LNCaP clone FGC (cell line): ENCODE data around the gene ZNF862.
"Not testable (repeated sequence)": the region's sequence is repeated elsewhere in the genome, so short reads cannot be mapped to it uniquely, and the experiment has no call there.

Experiments
- DNase-seq: peaks from one replicate; pipeline ENCODE4 v3.0.0-alpha.2; 2011; ENCODE audit warnings: low read depth
- H3K4me3 ChIP-seq: 2 replicates; pipeline ENCODE4 v1.5.1; 2011; ENCODE audit warnings: mild to moderate bottlenecking, low read depth, low read length, control low read depth
- CTCF ChIP-seq: IDR thresholded peaks from 2 replicates; pipeline ENCODE4 v1.5.1; 2012; ENCODE audit warnings: mild to moderate bottlenecking; ENCODE audit not compliant: control insufficient read depth, insufficient read depth; ENCODE audit errors: extremely low read depth

ZNF862 gene

GRCh38 chr7:149827089-149827981, 10.8 kb upstream of the ZNF862 start:
- DNase-seq, result no peak
- TF ChIP-seq CTCF, result no peak
- no peak overlapping the region for H3K4me3 ChIP-seq

- DNase-seq, result no peak
- no peak for TF ChIP-seq CTCF
- no peak overlapping the region for H3K4me3 ChIP-seq
Observed at GRCh38 chr7:149828357-149829309, 9.5 kb upstream of the ZNF862 start.

GRCh38 chr7:149830527-149830926, 7.6 kb upstream of the ZNF862 start:
- not testable (repeated sequence) for DNase-seq, H3K4me3 ChIP-seq

- no peak overlapping the region for H3K4me3 ChIP-seq
- DNase-seq, result no peak
- no peak for TF ChIP-seq CTCF
Observed at GRCh38 chr7:149830997-149831740, 7.0 kb upstream of the ZNF862 start.

- no peak for DNase-seq
- H3K4me3 ChIP-seq, result no peak overlapping the region
- TF ChIP-seq CTCF, result no peak
Observed at GRCh38 chr7:149831741-149832219, 6.4 kb upstream of the ZNF862 start.

GRCh38 chr7:149832332-149833041, 5.7 kb upstream of the ZNF862 start:
- no peak for TF ChIP-seq CTCF
- no peak overlapping the region for H3K4me3 ChIP-seq
- DNase-seq, result no peak
